Prostate gland (tissue), 2 donors: ENCODE measurements around the gene CORIN.

Source experiments
- CTCF ChIP-seq, 4 experiments: fragments of 200-600 bp in 2 of 4; fragments of 450-650 bp in 2 of 4; sonication (generic) in 2 of 4; IDR thresholded peaks; 1 replicate in 3 of 4; 2 replicates in 1 of 4; pipeline ENCODE4 v1.5.1; 2016 to 2019; ENCODE audit warnings: antibody characterized with exemption in 4 of 4, mild to moderate bottlenecking in 2 of 4, moderate library complexity in 2 of 4
- POLR2A ChIP-seq: fragments of 450-650 bp; IDR thresholded peaks from one replicate; pipeline ENCODE4 v1.6.1; 2016; ENCODE audit warnings: antibody characterized with exemption, mild to moderate bottlenecking

DNA sequence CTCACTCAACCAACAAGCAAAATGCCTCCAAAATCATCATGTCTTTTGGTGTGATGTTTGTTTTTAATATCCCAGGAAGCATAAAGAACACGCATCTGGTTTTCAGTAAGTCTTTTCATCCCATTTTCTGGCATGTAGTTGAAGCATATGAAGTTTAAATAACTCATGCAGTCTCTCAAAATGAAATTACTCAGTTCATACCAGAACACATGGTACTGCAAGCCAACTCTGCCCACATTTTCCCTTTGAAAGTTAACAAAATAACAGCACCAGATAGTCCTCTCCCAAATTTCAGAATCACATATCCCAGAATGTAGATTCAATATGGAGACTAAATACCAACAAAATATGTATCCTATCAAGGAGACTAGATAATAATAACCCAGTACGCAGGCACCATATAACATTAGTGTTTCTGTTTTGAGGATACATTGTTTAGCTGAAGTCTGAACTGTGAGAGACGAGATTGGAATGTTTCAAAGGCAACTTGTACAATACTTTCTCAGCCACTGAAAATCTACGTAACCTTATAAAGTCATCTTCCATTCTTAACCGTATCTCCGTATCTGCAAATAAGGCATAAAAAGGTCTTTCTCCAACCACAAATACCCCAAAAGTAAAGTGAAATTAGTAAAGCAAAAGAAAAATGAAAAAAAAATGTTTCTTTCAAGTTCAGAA, 23.1 kb downstream of the CORIN start:
- TF ChIP-seq CTCF (IDR thresholded peaks at IDR 0.05), result no peak
- TF ChIP-seq POLR2A, result no peak
